A549 (cell line): ENCODE measurements around the gene BMAL1.

Experiments used
- CTCF ChIP-seq: fragments of >200 bp; sonication (Bioruptor Twin); formaldehyde crosslinking; IDR thresholded peaks from 3 replicates; pipeline ENCODE4 v1.5.1; 2016
- HMGXB4 ChIP-seq: fragments of 250-450 bp; sonication (Bioruptor Pico); IDR thresholded peaks from 2 replicates; pipeline ENCODE4 v1.5.0; 2021; ENCODE audit warnings: mild to moderate bottlenecking, moderate library complexity, borderline replicate concordance
- HOXA7 ChIP-seq: fragments of 250-450 bp; sonication (Bioruptor Pico); IDR thresholded peaks from 2 replicates; pipeline ENCODE4 v1.5.0; 2020; ENCODE audit warnings: mild to moderate bottlenecking, moderate library complexity
- PHF8 ChIP-seq: fragments of 200-600 bp; sonication (generic); IDR thresholded peaks from 2 replicates; pipeline ENCODE4 v1.6.1; 2016; ENCODE audit warnings: low read depth, mild to moderate bottlenecking, antibody characterized with exemption, moderate library complexity, borderline replicate concordance
- POLR2A ChIP-seq: IDR thresholded peaks from 2 replicates; pipeline ENCODE4 v1.6.1; 2012; ENCODE audit warnings: mild to moderate bottlenecking, low read length
- RAD21 ChIP-seq, 2 experiments: fragments of >200 bp in 1 of 2; sonication (Bioruptor Twin) in 1 of 2; formaldehyde crosslinking in 1 of 2; IDR thresholded peaks in 1 of 2; conservative IDR thresholded peaks in 1 of 2; 2 replicates in 1 of 2; 3 replicates in 1 of 2; pipeline ENCODE4 v1.6.1; 2012 to 2018; ENCODE audit warnings: inconsistent platforms in 1 of 2
- SMC3 ChIP-seq: fragments of >200 bp; sonication (Bioruptor Twin); formaldehyde crosslinking; IDR thresholded peaks from 3 replicates; pipeline ENCODE4 v1.6.1; 2018; ENCODE audit warnings: inconsistent platforms

- TF ChIP-seq CTCF (no peak), HOXA7 (CRISPR knock-in tag) (no peak), SMC3 (no peak), PHF8 (no peak), HMGXB4 (CRISPR knock-in tag) (no peak), RAD21 (conservative IDR thresholded peaks at IDR 0.05 in 1 of 2, IDR thresholded peaks at IDR 0.05 in 1 of 2) (no peak), POLR2A (no peak)
Measured at GRCh38 chr11:13334034-13334786, 56.6 kb downstream of the BMAL1 start.
